ENCODE results near the gene RPLP1.

RPLP1 gene

DNA sequence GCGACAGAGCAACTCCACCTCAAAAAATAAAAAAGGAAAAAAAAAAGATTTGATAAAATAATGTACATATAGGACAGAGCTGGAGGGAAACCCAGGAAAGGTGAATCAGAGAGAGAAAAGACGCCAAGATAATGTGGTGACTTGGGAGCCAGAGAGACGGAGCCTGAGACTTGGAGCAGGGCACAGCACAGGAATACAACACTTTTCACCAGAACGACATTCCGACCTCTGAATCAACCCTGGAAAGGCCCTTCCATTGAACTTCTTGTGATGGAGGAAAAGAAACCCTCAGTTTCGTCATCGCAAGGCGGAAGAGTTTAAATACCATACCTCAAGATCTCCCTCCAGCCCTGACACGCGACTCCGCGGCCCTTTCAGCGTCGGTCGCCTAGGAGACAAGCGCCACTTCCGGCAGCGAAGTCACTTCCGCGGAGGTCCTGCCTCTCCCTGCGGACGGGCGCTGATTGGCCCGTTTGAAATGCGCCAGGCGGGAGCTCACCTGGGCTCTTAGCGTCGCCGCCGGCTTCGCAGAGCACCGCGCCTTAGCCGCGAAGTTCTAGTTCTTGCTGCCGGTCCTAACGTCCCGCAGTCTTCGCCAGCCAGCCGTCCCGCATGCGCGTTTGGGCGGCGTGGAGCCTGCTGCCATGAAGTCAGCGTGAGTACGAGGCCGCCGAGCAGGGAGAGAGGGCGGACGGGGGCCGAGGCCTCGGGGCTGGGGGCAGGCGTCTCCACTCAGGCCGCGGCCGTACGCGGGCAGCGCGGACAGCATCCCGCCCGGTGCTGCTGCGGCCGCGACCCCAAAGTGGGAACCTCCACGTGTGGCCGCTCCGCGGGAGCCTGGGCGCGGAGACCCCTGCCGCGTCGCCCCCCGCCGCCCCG is 38.6 kb upstream of the RPLP1 start, which contains the start of gene KIF23:
Gene KIF23, plus strand, starts transcription at position 528 of the 879 bp plus-strand sequence. Its CDS starts 117 bp downstream, at position 645.
- TF ChIP-seq, protein P1, sequence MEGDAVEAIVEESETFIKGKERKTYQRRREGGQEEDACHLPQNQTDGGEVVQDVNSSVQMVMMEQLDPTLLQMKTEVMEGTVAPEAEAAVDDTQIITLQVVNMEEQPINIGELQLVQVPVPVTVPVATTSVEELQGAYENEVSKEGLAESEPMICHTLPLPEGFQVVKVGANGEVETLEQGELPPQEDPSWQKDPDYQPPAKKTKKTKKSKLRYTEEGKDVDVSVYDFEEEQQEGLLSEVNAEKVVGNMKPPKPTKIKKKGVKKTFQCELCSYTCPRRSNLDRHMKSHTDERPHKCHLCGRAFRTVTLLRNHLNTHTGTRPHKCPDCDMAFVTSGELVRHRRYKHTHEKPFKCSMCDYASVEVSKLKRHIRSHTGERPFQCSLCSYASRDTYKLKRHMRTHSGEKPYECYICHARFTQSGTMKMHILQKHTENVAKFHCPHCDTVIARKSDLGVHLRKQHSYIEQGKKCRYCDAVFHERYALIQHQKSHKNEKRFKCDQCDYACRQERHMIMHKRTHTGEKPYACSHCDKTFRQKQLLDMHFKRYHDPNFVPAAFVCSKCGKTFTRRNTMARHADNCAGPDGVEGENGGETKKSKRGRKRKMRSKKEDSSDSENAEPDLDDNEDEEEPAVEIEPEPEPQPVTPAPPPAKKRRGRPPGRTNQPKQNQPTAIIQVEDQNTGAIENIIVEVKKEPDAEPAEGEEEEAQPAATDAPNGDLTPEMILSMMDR (IDR thresholded peaks at IDR 0.05), result no peak
- no peaks in the 10 kb centered on the region for H3K79me2 ChIP-seq
- H3K4me3 ChIP-seq (ENCODE audit: low read depth, low read length), result peak within 1 kb of the TSS; percentile 56
- no peaks in the 10 kb centered on the region for H3K36me3 ChIP-seq (ENCODE audit: control insufficient read depth, insufficient read depth, low read length)
- peak within 1 kb of the TSS; percentile 80 for H2AFZ ChIP-seq
- no peaks in the 10 kb centered on the region for H3K4me1 ChIP-seq
- no peak within 1 kb of the TSS for H3K9ac ChIP-seq
- H3K27me3 ChIP-seq (ENCODE audit: control insufficient read depth, insufficient read depth, low read length), result no peaks in the 10 kb centered on the region
- H3K27ac ChIP-seq, result no peak within 1 kb of the TSS
- H3K9me3 ChIP-seq (ENCODE audit: control insufficient read depth, low read length), result no peaks in the 10 kb centered on the region
- peak within 1 kb of the TSS; percentile 96 for H3K4me2 ChIP-seq (ENCODE audit: low read length)

DNA sequence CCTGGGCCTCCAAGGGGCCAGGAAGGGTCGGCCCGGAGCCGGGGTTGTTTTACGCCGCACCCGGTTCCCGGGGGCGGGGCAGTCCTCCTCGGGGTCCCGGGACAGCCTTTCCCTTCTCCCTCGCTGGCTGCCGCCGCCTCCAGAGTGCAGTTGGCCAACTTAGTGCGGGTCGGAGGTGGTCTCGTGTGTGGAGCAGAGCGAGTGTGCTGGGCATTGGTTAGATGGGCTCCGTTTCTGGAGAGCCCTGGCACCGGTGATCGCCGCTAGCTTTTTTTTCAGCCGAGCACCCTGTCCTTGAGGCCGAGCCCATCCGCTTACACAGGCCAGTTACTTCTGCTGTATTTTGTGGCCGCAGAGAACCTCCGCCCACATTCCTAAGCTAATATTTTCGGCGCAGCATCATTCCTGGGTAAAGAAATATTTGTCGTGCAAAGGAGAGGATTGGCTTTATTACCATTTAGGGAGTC is 37.9 kb upstream of the RPLP1 start:
- no peaks in the 10 kb centered on the region for H3K4me1 ChIP-seq
- no peak overlapping the region for H3K9ac ChIP-seq
- no peaks in the 10 kb centered on the region for H3K79me2 ChIP-seq
- peak overlapping the region; percentile 96 for H3K4me2 ChIP-seq (ENCODE audit: low read length)
- H2AFZ ChIP-seq, result peak overlapping the region; percentile 80
- peak overlapping the region; percentile 56 for H3K4me3 ChIP-seq (ENCODE audit: low read depth, low read length)
- no peaks in the 10 kb centered on the region for H3K36me3 ChIP-seq (ENCODE audit: control insufficient read depth, insufficient read depth, low read length)
- no peaks in the 10 kb centered on the region for H3K9me3 ChIP-seq (ENCODE audit: control insufficient read depth, low read length)
- TF ChIP-seq, protein P1 (IDR thresholded peaks at IDR 0.05), result no peak
- H3K27me3 ChIP-seq (ENCODE audit: control insufficient read depth, insufficient read depth, low read length), result no peaks in the 10 kb centered on the region
- H3K27ac ChIP-seq, result no peak overlapping the region

DNA sequence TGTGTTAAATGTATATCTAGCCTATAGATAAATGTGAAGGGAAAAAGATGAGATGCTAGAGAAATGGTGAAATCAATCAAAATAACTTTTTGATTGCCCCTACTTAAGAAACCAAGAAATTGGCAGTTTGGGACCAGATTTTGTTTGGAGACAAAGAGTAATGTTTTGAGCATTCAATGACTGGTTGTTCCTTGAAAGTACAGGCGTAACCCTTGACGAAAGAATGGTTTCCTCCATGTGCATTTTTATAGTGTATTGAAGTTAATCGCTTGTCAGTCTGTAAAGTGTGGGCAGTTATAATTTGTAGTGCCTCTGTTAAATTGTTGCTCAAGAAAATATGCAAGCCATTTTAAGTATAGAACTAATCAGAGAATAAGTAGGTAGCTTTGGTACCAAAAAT is 37.2 kb upstream of the RPLP1 start:
- no peaks in the 10 kb centered on the region for H3K79me2 ChIP-seq
- no peak overlapping the region for H3K4me2 ChIP-seq (ENCODE audit: low read length)
- no peaks in the 10 kb centered on the region for H3K36me3 ChIP-seq (ENCODE audit: control insufficient read depth, insufficient read depth, low read length)
- H3K4me3 ChIP-seq (ENCODE audit: low read depth, low read length), result no peak overlapping the region
- no peaks in the 10 kb centered on the region for H3K4me1 ChIP-seq
- H3K27ac ChIP-seq, result no peak overlapping the region
- H2AFZ ChIP-seq, result no peak overlapping the region
- H3K27me3 ChIP-seq (ENCODE audit: control insufficient read depth, insufficient read depth, low read length), result no peaks in the 10 kb centered on the region
- H3K9me3 ChIP-seq (ENCODE audit: control insufficient read depth, low read length), result no peaks in the 10 kb centered on the region
- H3K9ac ChIP-seq, result no peak overlapping the region
- TF ChIP-seq, protein P1 (IDR thresholded peaks at IDR 0.05), result no peak

DNA sequence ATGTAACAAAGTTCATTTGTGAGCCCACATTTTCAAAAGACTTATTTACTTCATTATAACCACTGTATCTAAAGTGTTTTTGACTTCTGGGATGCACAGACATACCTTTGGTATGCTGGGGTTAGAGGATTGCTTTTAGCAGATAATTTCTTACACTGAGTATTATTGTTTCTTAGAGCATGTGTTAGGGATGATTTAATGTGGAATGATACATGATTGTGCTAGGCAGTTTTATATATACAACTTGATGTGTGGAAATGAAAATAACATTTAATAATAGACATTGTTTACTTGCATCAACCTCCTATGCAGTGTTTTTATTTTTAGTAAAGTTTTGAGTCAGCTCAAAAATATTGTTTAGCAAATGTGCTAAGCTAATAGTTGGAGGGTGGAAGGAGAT is 35.0 kb upstream of the RPLP1 start:
- TF ChIP-seq, protein P1 (IDR thresholded peaks at IDR 0.05), result no peak
- H2AFZ ChIP-seq, result no peak overlapping the region
- H3K27ac ChIP-seq, result no peak overlapping the region
- no peak overlapping the region for H3K4me2 ChIP-seq (ENCODE audit: low read length)
- H3K36me3 ChIP-seq (ENCODE audit: control insufficient read depth, insufficient read depth, low read length), result no peaks in the 10 kb centered on the region
- no peaks in the 10 kb centered on the region for H3K27me3 ChIP-seq (ENCODE audit: control insufficient read depth, insufficient read depth, low read length)
- H3K9me3 ChIP-seq (ENCODE audit: control insufficient read depth, low read length), result no peaks in the 10 kb centered on the region
- no peaks in the 10 kb centered on the region for H3K4me1 ChIP-seq
- no peak overlapping the region for H3K4me3 ChIP-seq (ENCODE audit: low read depth, low read length)
- H3K79me2 ChIP-seq, result no peaks in the 10 kb centered on the region
- no peak overlapping the region for H3K9ac ChIP-seq
